Measurements from ENCODE around the gene TP53RK.

The TP53RK gene

DNA sequence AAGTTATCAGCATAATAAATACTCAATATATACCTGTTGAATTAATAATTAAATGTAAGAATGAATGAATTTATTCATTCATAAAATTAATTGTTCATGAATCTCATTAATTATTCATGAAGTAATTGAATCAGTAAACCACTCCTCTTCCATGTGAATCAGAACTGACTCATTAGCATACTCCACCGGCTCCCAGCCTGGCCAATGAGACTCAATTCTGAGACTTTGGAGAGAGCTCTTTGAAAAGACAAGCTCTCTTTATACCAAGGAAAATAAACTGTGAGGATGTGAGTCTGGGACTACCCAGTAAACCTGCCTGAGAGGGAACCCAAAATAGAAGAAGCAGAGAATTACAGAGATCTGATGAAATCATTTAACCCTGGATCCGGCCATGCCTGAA, 11.8 kb upstream of the TP53RK start:
- no peak overlapping the region for H3K27ac ChIP-seq
- TF ChIP-seq, protein P1, sequence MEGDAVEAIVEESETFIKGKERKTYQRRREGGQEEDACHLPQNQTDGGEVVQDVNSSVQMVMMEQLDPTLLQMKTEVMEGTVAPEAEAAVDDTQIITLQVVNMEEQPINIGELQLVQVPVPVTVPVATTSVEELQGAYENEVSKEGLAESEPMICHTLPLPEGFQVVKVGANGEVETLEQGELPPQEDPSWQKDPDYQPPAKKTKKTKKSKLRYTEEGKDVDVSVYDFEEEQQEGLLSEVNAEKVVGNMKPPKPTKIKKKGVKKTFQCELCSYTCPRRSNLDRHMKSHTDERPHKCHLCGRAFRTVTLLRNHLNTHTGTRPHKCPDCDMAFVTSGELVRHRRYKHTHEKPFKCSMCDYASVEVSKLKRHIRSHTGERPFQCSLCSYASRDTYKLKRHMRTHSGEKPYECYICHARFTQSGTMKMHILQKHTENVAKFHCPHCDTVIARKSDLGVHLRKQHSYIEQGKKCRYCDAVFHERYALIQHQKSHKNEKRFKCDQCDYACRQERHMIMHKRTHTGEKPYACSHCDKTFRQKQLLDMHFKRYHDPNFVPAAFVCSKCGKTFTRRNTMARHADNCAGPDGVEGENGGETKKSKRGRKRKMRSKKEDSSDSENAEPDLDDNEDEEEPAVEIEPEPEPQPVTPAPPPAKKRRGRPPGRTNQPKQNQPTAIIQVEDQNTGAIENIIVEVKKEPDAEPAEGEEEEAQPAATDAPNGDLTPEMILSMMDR (conservative IDR thresholded peaks at IDR 0.05): no peak
- TF ChIP-seq ZFX (IDR thresholded peaks at IDR 0.05): no peak

DNA sequence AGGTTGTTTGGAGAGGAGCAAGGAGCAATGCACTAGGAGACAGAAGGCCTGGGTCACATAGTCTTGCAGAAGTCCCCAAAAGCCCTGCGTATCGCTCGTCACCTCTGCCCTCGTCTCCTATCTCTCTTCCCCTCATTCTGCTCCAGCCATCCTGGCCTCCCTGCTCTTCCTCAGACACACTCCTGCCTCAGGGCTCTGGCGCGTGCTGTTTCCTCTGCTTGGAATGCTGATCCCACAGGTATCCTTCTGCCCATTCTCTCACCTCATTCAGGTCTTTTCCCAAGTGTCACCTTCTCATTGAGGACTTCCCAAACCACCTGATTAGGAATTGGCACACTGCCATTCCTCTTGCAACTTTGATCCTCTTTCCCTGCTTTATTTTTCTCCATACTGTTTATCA, 11.2 kb upstream of the TP53RK start:
- H3K27ac ChIP-seq: no peak overlapping the region
- no peak for TF ChIP-seq ZFX (IDR thresholded peaks at IDR 0.05)
- TF ChIP-seq, protein P1 (conservative IDR thresholded peaks at IDR 0.05): no peak

DNA sequence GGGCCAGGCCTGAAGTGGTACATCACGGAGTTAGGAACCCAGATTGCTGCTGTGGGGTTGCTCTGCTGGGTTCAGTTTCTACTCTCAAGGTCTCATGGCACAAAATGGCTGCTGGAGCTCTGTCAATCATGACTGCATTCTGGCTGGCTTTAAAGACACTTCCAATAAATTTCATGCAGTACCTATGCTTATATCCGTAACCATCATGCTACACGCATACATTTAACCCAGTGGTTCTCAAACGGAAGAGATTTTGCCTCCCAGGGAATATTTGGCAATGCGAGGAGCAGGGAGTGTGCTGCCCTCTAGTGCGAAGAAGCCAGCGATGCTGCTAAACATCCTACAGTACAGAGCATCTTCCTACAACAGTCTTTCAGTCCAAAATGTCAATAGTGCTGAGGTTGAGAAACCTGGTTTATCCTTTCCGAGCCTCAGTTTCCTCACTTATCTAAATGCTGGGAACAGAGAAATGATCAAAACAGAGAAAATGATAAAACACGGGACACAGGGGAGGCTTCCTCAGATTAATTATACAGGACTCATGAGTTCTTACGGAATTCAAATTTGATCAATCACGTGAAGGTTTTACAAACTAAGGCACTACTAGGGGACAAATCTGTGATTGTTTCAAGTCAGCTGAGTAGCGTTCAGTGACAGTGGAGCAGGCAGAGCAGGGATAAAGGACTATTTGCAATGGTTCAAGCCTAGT, 10.6 kb upstream of the TP53RK start:
- TF ChIP-seq, protein P1 (conservative IDR thresholded peaks at IDR 0.05): peak; percentile 87
- TF ChIP-seq ZFX (IDR thresholded peaks at IDR 0.05): no peak
- no peak overlapping the region for H3K27ac ChIP-seq

DNA sequence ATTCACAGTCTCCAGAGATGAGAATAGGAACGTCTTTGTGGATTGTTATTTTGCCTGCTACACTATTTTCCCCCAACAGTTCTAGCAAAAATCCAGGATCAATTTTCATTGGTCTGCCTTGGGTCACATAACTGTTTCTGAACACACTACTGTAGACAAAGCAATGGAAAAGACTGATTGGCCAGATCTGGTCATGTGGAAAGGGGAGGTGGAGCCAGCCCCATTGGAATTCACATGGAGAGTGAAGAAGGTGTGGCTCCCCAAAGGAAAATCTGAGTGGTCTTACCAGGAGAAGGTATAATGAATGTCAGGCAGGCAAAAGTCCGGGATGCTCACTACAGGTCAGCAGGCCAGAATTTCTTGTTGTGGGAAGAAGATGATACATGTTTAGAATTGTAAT, 9.5 kb upstream of the TP53RK start:
- H3K27ac ChIP-seq: no peak overlapping the region
- no peak for TF ChIP-seq ZFX (IDR thresholded peaks at IDR 0.05)
- TF ChIP-seq, protein P1 (conservative IDR thresholded peaks at IDR 0.05): no peak

DNA sequence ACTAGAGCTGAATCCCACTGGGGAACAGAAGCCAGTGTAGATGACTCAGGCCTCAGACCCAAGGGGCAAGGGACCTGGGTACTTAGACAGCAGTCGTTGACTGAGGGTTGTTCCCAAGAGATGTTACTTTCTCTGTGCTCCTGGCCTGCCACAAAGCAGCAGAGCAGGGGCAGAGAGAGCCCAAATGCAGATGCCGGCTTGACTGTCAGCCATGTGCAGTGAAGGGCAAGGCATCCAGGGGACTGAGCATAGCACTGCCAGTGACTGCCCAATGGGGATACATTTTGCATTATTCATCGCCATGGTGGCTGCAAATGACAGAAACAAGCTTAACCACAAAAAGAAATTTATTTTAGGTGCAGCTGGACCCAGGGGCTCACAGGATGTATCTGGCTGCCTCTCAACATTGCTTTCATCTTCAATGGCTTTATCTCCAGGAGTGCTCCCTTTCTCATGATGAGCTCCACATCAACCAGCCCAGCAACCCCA, 7.6 kb upstream of the TP53RK start:
- H3K27ac ChIP-seq: no peak overlapping the region; the same call in 1 of the 2 replicates
- no peak for TF ChIP-seq ZFX (IDR thresholded peaks at IDR 0.05)
- TF ChIP-seq, protein P1 (conservative IDR thresholded peaks at IDR 0.05): no peak

DNA sequence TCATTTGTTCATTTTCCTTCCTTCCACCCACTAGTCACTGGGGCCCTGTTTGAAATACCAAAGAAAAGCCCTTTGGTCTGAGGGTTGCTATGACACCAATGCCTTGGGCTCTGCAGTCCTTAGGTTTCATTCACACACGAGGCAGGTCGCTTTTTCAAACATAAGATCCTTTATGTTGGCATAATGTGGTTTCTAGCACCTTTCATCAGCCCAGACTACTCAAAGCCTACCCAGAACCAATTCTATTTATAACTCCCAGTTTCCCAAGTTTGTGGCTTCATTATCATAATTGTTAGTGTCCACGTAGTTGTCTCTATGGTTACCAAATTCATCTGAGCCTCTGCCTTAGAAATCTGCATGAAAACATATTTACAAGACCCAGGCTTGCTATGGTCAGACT, 6.6 kb upstream of the TP53RK start:
- TF ChIP-seq, protein P1 (conservative IDR thresholded peaks at IDR 0.05): no peak
- no peak for TF ChIP-seq ZFX (IDR thresholded peaks at IDR 0.05)
- H3K27ac ChIP-seq: no peak overlapping the region

DNA sequence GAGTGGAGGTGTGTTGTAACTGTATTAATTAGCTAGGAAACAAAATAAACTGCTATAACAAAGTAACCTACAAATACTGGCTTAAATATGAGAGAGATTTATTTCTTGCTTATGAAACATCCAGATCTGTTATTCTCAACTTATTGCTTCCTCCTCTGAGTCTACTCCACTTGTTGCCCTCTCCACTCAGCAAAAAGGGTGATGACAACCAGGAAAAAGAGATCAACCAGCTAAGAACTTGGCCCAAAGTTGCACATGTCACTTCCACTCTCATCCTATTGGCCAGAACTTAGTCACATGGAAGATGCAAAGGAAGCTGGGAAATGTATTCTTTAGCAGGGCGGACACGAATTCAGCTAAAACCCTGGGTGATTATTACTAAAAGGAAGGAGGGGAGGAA, 5.2 kb upstream of the TP53RK start:
- TF ChIP-seq, protein P1 (conservative IDR thresholded peaks at IDR 0.05): no peak
- TF ChIP-seq ZFX (IDR thresholded peaks at IDR 0.05): no peak
- H3K27ac ChIP-seq: no peak overlapping the region
